IPS-15b (cell line): Measurements from ENCODE around the gene TUBGCP2.
A peak's percentile ranks its signal among the peaks of the same experiment; 100 is the strongest.

Source experiments
- H3K27me3 ChIP-seq: one replicate; pipeline ENCODE4 v1.6.1; 2013; ENCODE audit warnings: low read length; ENCODE audit not compliant: control insufficient read depth, insufficient read depth
- H3K36me3 ChIP-seq: one replicate; pipeline ENCODE4 v1.6.1; 2013; ENCODE audit warnings: low read length; ENCODE audit not compliant: control insufficient read depth, insufficient read depth
- H3K4me1 ChIP-seq: one replicate; pipeline ENCODE4 v1.6.1; 2013; ENCODE audit warnings: mild to moderate bottlenecking, low read length; ENCODE audit not compliant: control insufficient read depth, insufficient read depth
- H3K4me3 ChIP-seq: one replicate; pipeline ENCODE4 v1.5.1; 2013; ENCODE audit warnings: low read depth, low read length
- H3K9ac ChIP-seq: one replicate; pipeline ENCODE4 v1.6.1; 2013; ENCODE audit warnings: low read depth, mild to moderate bottlenecking, low read length
- H3K9me3 ChIP-seq: one replicate; pipeline ENCODE4 v1.6.1; 2013; ENCODE audit warnings: mild to moderate bottlenecking, low read length; ENCODE audit not compliant: control insufficient read depth, insufficient read depth

The TUBGCP2 gene

DNA sequence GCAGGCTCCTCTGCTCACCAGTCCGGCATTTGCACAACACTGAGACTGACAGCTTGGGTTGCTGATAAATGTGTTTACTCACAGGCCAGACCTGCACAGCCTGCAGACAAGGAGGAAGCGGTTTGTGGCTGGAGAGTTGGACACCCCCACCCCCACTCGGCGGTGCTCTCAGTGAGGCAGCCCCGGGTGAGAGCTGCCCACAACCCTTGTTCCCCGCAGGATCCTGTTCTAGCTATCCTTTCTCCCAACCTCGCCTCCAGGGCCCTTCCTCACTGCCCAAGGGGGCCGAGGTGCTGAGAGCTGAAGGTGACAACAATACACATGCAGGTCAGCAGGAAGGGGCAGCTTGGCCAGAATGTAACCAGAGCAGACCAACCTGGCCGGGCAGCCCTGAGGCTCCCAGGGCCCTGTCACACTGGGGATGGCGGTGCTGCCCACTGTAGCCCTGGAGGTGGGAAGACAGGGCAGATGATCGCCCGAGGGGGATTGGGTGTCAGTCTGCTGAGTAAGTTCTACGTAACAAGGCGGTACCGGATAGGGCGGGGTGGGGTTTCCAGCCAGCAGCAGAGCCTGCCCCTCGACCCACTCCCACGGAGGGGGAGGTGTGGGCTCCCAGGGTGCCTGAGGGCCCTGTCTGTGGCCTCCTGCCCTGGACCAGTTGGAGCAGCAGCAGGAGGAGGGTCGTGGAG lies 30.0 kb downstream of the TUBGCP2 start:
- no peaks in the 10 kb centered on the region for H3K9me3 ChIP-seq
- H3K36me3 ChIP-seq = peaks cover 39% of the 10 kb centered on the region
- no peak overlapping the region for H3K9ac ChIP-seq
- H3K4me3 ChIP-seq = no peak overlapping the region
- H3K4me1 ChIP-seq = no peaks in the 10 kb centered on the region
- H3K27me3 ChIP-seq = peaks cover 3% of the 10 kb centered on the region

DNA sequence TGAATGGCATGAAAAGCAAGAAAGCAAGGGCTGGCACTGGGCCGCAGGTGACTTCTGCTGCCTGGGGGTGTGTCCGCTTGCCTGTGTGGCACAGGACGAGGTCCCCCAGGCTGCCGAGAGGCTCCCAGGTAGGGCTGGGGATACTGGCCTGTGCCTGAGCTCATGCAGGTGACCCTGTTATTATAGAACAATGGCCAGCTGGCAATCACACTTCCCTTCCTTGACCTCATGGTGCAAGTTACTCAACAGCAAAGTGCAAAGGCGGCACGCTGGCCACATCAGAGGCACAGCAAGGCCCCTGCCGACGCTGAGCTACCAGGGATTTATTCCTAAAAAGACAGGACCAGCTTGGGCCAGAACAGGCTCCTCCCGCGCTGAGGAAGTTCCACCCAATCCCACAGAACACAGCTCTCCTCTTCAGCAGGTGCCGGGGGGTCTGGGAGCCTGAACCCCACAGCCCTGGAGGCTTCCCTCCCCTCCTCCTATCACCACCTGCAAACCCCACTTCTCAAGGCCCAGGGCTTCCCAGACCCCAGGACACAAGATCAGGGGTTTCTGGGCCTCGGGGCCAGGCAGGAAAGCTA lies 30.6 kb downstream of the TUBGCP2 start:
- H3K9ac ChIP-seq = no peak overlapping the region
- no peak overlapping the region for H3K4me3 ChIP-seq
- peaks cover 35% of the 10 kb centered on the region for H3K36me3 ChIP-seq
- no peaks in the 10 kb centered on the region for H3K4me1 ChIP-seq
- peaks cover 3% of the 10 kb centered on the region for H3K27me3 ChIP-seq
- H3K9me3 ChIP-seq = no peaks in the 10 kb centered on the region

GRCh38 chr10:133277277-133277992 lies 31.2 kb downstream of the TUBGCP2 start:
- no peaks in the 10 kb centered on the region for H3K9me3 ChIP-seq
- H3K9ac ChIP-seq = peak overlapping the region; percentile 26
- H3K36me3 ChIP-seq = peaks cover 29% of the 10 kb centered on the region
- no peaks in the 10 kb centered on the region for H3K4me1 ChIP-seq
- peaks cover 3% of the 10 kb centered on the region for H3K27me3 ChIP-seq
- no peak overlapping the region for H3K4me3 ChIP-seq

GRCh38 chr10:133276435-133277201 lies 32.1 kb downstream of the TUBGCP2 start, which contains the start of gene ADAM8:
ADAM8 (minus strand) TSS chr10:133276868; CDS start chr10:133276817, 51 bp downstream.
- Histone ChIP-seq H3K36me3 (peaks cover 21% of the 10 kb centered on the region), H3K4me1 (no peaks in the 10 kb centered on the region), H3K27me3 (peaks cover 3% of the 10 kb centered on the region), H3K9me3 (no peaks in the 10 kb centered on the region), H3K4me3 (peak within 1 kb of the TSS; percentile 37), H3K9ac (peak within 1 kb of the TSS; percentile 47)

GRCh38 chr10:133276100-133276434 lies 32.6 kb downstream of the TUBGCP2 start:
- peak overlapping the region; percentile 47 for H3K9ac ChIP-seq
- peak overlapping the region; percentile 37 for H3K4me3 ChIP-seq
- H3K27me3 ChIP-seq = peaks cover 3% of the 10 kb centered on the region
- H3K9me3 ChIP-seq = no peaks in the 10 kb centered on the region
- peaks cover 20% of the 10 kb centered on the region for H3K36me3 ChIP-seq
- H3K4me1 ChIP-seq = no peaks in the 10 kb centered on the region

- no peaks in the 10 kb centered on the region for H3K9me3 ChIP-seq
- peaks cover 19% of the 10 kb centered on the region for H3K36me3 ChIP-seq
- no peak overlapping the region for H3K9ac ChIP-seq
- H3K4me3 ChIP-seq = no peak overlapping the region
- H3K27me3 ChIP-seq = peaks cover 3% of the 10 kb centered on the region
- H3K4me1 ChIP-seq = no peaks in the 10 kb centered on the region
Measured at GRCh38 chr10:133275684-133276092, 33.0 kb downstream of the TUBGCP2 start.

DNA sequence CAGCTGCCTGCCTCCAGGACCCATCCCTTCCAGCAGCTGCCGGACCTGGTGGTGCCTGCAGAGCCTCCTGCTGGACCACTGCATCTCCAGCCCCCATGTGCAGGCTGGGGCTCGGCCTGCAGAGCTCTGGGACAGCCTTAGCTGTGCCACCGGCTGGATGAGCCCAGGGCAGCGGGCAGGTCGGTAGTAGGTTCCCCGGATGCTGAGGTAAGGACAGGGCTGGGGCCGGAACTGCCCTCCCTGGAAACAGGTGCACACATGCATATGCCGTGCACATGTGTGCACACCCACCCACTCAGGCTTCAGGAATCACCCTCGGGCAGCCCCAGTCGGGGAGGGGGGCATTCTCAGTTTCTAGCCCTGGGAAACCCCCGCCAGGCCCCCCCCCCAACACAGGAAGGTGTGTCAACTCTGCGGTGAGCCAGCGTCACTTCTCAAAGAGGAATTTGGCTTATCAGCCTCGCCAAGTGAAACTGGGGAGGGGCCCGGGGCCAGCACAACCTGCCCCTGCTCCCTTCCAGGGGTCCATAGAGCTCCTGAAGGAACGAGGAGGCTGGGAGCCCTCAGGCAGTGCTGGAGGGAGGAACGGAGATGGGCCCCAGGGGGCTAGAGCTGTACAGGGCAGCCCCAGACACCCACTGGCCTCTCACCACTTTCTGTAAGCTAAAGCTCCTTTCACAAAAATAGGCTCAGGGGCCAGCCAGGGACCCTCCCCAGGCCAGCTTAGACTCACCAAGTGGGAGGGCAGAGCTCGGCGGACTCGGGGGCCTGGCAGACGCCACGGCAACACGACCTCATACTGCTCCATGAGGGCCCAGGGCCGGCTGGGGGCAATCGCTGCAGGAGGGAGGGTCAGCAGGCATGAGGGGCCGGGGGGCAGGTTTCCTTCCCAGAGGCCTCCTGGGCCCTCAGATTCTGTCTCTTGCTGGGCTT lies 33.7 kb downstream of the TUBGCP2 start:
- H3K9ac ChIP-seq = no peak overlapping the region
- H3K36me3 ChIP-seq = peaks cover 15% of the 10 kb centered on the region
- H3K4me3 ChIP-seq = no peak overlapping the region
- H3K4me1 ChIP-seq = no peaks in the 10 kb centered on the region
- peaks cover 3% of the 10 kb centered on the region for H3K27me3 ChIP-seq
- no peaks in the 10 kb centered on the region for H3K9me3 ChIP-seq

DNA sequence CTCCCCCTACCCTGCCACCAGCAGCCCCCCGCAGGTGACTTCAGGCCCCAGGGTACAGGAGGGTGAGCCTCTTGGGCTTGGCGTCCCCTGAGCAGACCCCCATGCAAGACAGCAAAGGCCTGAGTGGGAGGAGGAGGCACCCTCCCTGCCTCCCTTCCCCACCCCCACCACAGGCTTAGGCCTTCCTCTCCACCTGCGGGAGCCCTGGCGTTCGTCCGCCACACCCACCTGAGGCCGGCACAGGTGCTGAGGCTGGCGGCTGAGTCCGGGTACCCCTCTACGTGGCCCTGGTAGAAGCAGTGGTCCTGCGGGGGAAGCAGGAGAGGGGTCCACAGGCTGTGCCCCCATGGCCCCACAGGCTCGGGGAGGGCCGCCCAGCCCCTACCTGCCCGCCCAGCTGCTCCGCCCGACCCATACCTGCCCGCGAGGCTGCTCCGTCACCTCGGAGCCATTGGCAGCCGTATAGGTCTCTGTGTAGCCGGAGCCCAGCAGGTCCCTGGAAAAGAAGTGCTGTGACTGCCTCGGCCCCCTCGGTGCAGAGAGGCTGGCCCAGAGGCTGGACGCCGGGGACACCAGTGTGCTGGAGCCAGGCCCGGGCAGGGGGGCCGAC lies 35.0 kb downstream of the TUBGCP2 start:
- Histone ChIP-seq H3K4me3 (no peak overlapping the region), H3K9ac (no peak overlapping the region)

GRCh38 chr10:133272964-133273420 lies 35.7 kb downstream of the TUBGCP2 start:
- Histone ChIP-seq H3K9ac (no peak overlapping the region), H3K27me3 (peaks cover 3% of the 10 kb centered on the region), H3K9me3 (no peaks in the 10 kb centered on the region), H3K4me1 (no peaks in the 10 kb centered on the region), H3K4me3 (no peak overlapping the region), H3K36me3 (peaks cover 3% of the 10 kb centered on the region)

More for the DNA sequence above, 35.0 kb downstream of the TUBGCP2 start:
- peaks cover 3% of the 10 kb centered on the region for H3K27me3 ChIP-seq
- H3K36me3 ChIP-seq = peaks cover 3% of the 10 kb centered on the region
- no peaks in the 10 kb centered on the region for H3K9me3 ChIP-seq
- no peaks in the 10 kb centered on the region for H3K4me1 ChIP-seq

DNA sequence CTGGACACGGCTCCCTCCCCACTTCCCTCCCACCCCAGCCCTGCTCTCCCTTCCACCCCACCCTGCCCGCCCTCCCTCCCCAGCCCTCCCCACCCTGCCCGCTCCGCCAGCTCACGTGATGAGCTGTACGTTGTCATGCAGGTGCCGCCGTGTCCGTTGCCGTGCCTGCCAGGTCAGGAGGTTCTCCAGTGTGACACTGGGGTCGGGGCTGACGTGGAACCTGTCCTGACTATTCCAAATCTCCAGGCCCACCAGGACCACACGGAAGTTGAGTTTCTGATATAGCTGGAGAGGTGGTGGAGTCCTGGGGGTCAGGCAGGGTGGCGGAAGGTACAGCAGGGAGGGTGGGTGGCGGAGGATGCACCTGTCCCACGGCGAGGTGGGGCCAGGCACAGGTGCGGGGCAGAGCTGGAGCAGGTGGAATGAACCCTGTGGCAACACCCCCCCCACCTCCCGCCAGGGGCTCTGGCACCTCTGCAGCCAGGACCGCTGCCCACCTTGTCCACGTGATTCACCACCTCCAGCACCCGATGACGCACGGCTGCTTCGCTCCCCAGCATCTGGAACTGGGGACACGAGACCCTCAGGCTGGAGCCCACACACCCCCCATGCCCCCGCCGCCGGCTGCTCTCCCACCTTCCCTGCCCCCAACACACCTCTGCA lies 36.2 kb downstream of the TUBGCP2 start:
- Histone ChIP-seq H3K9ac (no peak overlapping the region), H3K36me3 (peaks cover 3% of the 10 kb centered on the region), H3K27me3 (peaks cover 3% of the 10 kb centered on the region), H3K4me1 (no peaks in the 10 kb centered on the region), H3K9me3 (no peaks in the 10 kb centered on the region), H3K4me3 (no peak overlapping the region)
